Keratinocyte (primary cell): ENCODE data around the gene RAB11FIP4. TPM values are rescaled to one million over a fixed set of nuclear protein-coding genes. Genes with fewer than 3 reads are reported as not detected.

Experiments used
- DNase-seq: peaks from one replicate; pipeline ENCODE4 v3.0.0-alpha.2; 2011; ENCODE audit warnings: low read depth, missing footprints, low spot score
- FAIRE-seq: peaks from 2 replicates; lab custom pipeline; 2011; peaks lifted over from hg19 to GRCh38; lab: Jason Lieb, UNC
- H2AFZ ChIP-seq: 2 replicates; pipeline ENCODE4 v1.6.0; 2012; ENCODE audit warnings: low read length, control low read depth, inconsistent platforms; ENCODE audit not compliant: control insufficient read depth
- H3K27ac ChIP-seq: 2 replicates; pipeline ENCODE4 v1.5.1; 2011; ENCODE audit warnings: low read length; ENCODE audit not compliant: control insufficient read depth, insufficient read depth
- H3K27me3 ChIP-seq: 3 replicates; pipeline ENCODE4 v1.6.0; 2011; ENCODE audit warnings: low read length; ENCODE audit not compliant: control insufficient read depth, insufficient read depth; ENCODE audit errors: extremely low read depth
- H3K36me3 ChIP-seq, 2 experiments: 2 replicates in 1 of 2; 3 replicates in 1 of 2; pipeline ENCODE4 v1.5.1; 2011; ENCODE audit warnings: low read length in 2 of 2, mild to moderate bottlenecking in 1 of 2; ENCODE audit not compliant: control insufficient read depth in 2 of 2, insufficient read depth in 2 of 2; ENCODE audit errors: extremely low read depth in 1 of 2
- H3K4me1 ChIP-seq: 3 replicates; pipeline ENCODE4 v1.5.1; 2011; ENCODE audit warnings: low read length; ENCODE audit not compliant: control insufficient read depth, insufficient read depth; ENCODE audit errors: extremely low read depth
- H3K4me2 ChIP-seq: 3 replicates; pipeline ENCODE4 v1.6.0; 2011; ENCODE audit warnings: low read depth, low read length; ENCODE audit not compliant: control insufficient read depth, insufficient read depth; ENCODE audit errors: extremely low read depth
- H3K4me3 ChIP-seq, 3 experiments: fragments of 200-600 bp in 1 of 3; sonication (generic) in 1 of 3; 2 replicates in 2 of 3; 3 replicates in 1 of 3; pipeline ENCODE4 v1.5.1; 2011 to 2016; ENCODE audit warnings: low read length in 3 of 3, mild to moderate bottlenecking in 3 of 3, control low read depth in 2 of 3, inconsistent platforms in 1 of 3, low read depth in 1 of 3, mixed read lengths in 1 of 3, mixed run types in 1 of 3, moderate library complexity in 1 of 3; ENCODE audit not compliant: control insufficient read depth in 2 of 3, insufficient read depth in 2 of 3; ENCODE audit errors: extremely low read depth in 1 of 3
- H3K79me2 ChIP-seq: 2 replicates; pipeline ENCODE4 v1.6.0; 2012; ENCODE audit warnings: low read length; ENCODE audit not compliant: control insufficient read depth, insufficient read depth
- H3K9ac ChIP-seq: 3 replicates; pipeline ENCODE4 v1.6.0; 2011; ENCODE audit warnings: low read length; ENCODE audit not compliant: control insufficient read depth, insufficient read depth; ENCODE audit errors: extremely low read depth
- H3K9me1 ChIP-seq: 3 replicates; pipeline ENCODE4 v1.6.0; 2011; ENCODE audit warnings: low read length; ENCODE audit not compliant: control insufficient read depth, insufficient read depth; ENCODE audit errors: extremely low read depth
- H3K9me3 ChIP-seq: 2 replicates; pipeline ENCODE4 v1.5.1; 2012; ENCODE audit warnings: low read depth, low read length; ENCODE audit not compliant: control insufficient read depth
- H4K20me1 ChIP-seq: 3 replicates; pipeline ENCODE4 v1.6.0; 2011; ENCODE audit warnings: low read length; ENCODE audit not compliant: control insufficient read depth, insufficient read depth; ENCODE audit errors: extremely low read depth
- CTCF ChIP-seq, 3 experiments: IDR thresholded peaks in 1 of 3; conservative IDR thresholded peaks in 1 of 3; optimal IDR thresholded peaks in 1 of 3; 2 replicates in 2 of 3; 3 replicates in 1 of 3; pipeline versions ENCODE3 to v1.5.1; 2011; ENCODE audit warnings: low read length in 3 of 3, mild to moderate bottlenecking in 3 of 3, moderate library complexity in 2 of 3, control low read depth in 1 of 3, inconsistent platforms in 1 of 3; ENCODE audit not compliant: insufficient read depth in 2 of 3; ENCODE audit errors: extremely low read depth in 1 of 3
- EZH2 ChIP-seq: IDR thresholded peaks from one replicate; pipeline ENCODE4 v1.6.1; 2012; ENCODE audit warnings: inconsistent platforms, mild to moderate bottlenecking, low read length, moderate library complexity
- dilution Hi-C: fragments of 300-500 bp; cut with MboI; formaldehyde crosslinking; loops from one replicate; pipeline ENCODE4 v1.7.0; 2020; ENCODE audit warnings: low sequenced_read_pairs; ENCODE audit not compliant: extremely low pct_ligation_motif_present
- polyA plus RNA-seq, 5 experiments: library from polyadenylated mRNA; depleted of rRNA in 3 of 5; stranded (reverse) in 3 of 5; stranded (forward) in 1 of 5; unstranded in 1 of 5; fragments of >200 nt; gene quantifications; 1 replicate in 1 of 5; 2 replicates in 3 of 5; 3 replicates in 1 of 5; pipeline versions ENCODE4 v1.2.1 to v1.2.3, GENCODE V29; 2011 to 2012; ENCODE audit warnings: missing spikeins in 2 of 5, low read depth in 1 of 5, low replicate concordance in 1 of 5

RAB11FIP4 gene
- polyA plus RNA-seq, 1 donor (not counting 4 experiments of a cell fraction or from before 2014, with no cell fraction given): 9.1 TPM

- Histone ChIP-seq H3K9ac (peak overlapping the region; percentile 80), H3K4me2 (peak overlapping the region; percentile 96), H3K4me3 (peak overlapping the region; percentile 70 to 77 (median 74)), H3K9me1 (no peaks in the 10 kb centered on the region), H3K9me3 (no peaks in the 10 kb centered on the region), H2AFZ (peak overlapping the region; percentile 29), H3K27me3 (no peaks in the 10 kb centered on the region), H3K79me2 (peaks cover 32% of the 10 kb centered on the region), H4K20me1 (no peaks in the 10 kb centered on the region), H3K36me3 (peaks cover 3 to 5% of the 10 kb centered on the region in 2 experiments), H3K27ac (peak overlapping the region; percentile 69), H3K4me1 (peaks cover 27% of the 10 kb centered on the region)
- TF ChIP-seq EZH2: no peak
- TF ChIP-seq CTCF (optimal IDR thresholded peaks at IDR 0.05 in 1 of 3, IDR thresholded peaks at IDR 0.05 in 1 of 3, conservative IDR thresholded peaks at IDR 0.05 in 1 of 3; ENCODE audit: extremely low read depth in 1 of 3, insufficient read depth in 2 of 3, low read length in 3 of 3): no peak
- no peak for DNase-seq
- FAIRE-seq: no peak
- dilution Hi-C loops: no loop called here
Measured at GRCh38 chr17:31559584-31560501, 168.4 kb downstream of the RAB11FIP4 start.

GRCh38 chr17:31560616-31561235, 169.3 kb downstream of the RAB11FIP4 start:
- Histone ChIP-seq H3K36me3 (peaks cover 3 to 5% of the 10 kb centered on the region in 2 experiments), H3K4me1 (peaks cover 36% of the 10 kb centered on the region), H3K79me2 (peaks cover 39% of the 10 kb centered on the region), H3K4me3 (peak overlapping the region; percentile 70 to 77 (median 74)), H3K9me1 (no peaks in the 10 kb centered on the region), H3K27me3 (no peaks in the 10 kb centered on the region), H2AFZ (peak overlapping the region; percentile 47), H3K9me3 (no peaks in the 10 kb centered on the region), H3K9ac (peak overlapping the region; percentile 80), H4K20me1 (no peaks in the 10 kb centered on the region), H3K4me2 (peak overlapping the region; percentile 96), H3K27ac (peak overlapping the region; percentile 69)
- TF ChIP-seq CTCF (optimal IDR thresholded peaks at IDR 0.05 in 1 of 3, IDR thresholded peaks at IDR 0.05 in 1 of 3, conservative IDR thresholded peaks at IDR 0.05 in 1 of 3; ENCODE audit: extremely low read depth in 1 of 3, insufficient read depth in 2 of 3, low read length in 3 of 3) (no peak), EZH2 (no peak)
- FAIRE-seq (peak; percentile 82), DNase-seq (no peak)
- dilution Hi-C loops: no loop called here
